ENCODE measurements around the gene RNF157. TPM values are rescaled to one million over a fixed set of nuclear protein-coding genes. Genes with fewer than 3 reads are reported as not detected.

Gene RNF157
- total RNA-seq, 1 experiment from 2014 or later: 0.86 TPM

DNA sequence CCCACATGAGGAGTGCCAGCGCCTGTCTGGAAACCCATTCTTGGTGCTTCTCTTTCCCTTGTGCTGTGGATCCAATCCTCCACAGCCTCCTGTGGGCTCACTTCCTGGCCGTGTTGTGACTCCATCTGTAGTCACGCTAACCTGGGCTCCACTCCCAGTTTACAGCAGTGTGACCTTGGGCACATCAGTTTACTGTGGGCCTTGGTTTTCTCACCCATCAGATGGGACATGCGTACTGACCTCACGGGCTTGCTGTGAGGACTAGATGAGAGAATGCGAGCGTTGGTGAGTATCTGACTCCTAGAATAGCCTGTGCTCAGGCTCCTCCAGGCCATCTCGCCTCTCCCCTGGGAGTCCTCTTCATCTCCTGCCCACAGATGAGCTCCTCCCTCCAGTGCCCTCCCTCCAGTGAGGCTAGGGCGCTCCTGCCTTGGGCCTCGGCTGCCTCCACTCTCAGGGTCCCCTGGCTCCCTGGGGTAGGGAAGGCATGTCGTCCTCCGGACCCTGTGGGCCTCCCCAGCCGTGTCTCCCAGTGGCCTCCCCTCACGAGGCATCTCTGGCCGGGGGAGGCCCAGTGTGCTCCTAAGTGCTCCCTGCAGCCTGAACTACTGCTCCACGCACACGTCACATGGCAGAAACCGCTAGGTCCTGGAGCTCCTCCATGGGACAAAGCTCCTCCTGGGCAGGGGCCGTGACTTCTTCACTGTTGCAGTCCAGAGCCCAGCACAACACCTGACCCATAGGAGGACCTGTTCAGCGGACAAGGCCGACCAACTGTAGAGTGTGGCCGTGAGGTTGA, 94.0 kb downstream of the RNF157 start:
- no peak for DNase-seq (ENCODE audit: low read depth, low spot score)
- no peak overlapping the region for H3K4me3 ChIP-seq (replicated peaks in 1 of 2; ENCODE audit: low read depth in 1 of 2, low read length in 2 of 2)
- RAD21 ChIA-PET (ENCODE audit: low non-redundant PET in 1 of 2, low total read pairs in 2 of 2, uncharacterized antibody in 2 of 2, unreplicated experiment in 2 of 2): no interaction called here
- TF ChIP-seq JUND (IDR thresholded peaks at IDR 0.05) (no peak), ZFX (IDR thresholded peaks at IDR 0.05) (no peak), EZH2phosphoT487 (IDR thresholded peaks at IDR 0.05; ENCODE audit: borderline replicate concordance) (no peak), FOSL1 (IDR thresholded peaks at IDR 0.05; ENCODE audit: low read depth) (no peak), POLR2A (IDR thresholded peaks at IDR 0.05; ENCODE audit: borderline replicate concordance, extremely low read depth, insufficient read depth, insufficient read length) (no peak), SP1 (IDR thresholded peaks at IDR 0.05; ENCODE audit: low read depth) (no peak), SRF (IDR thresholded peaks at IDR 0.05; ENCODE audit: low read depth) (no peak), RAD21 (IDR thresholded peaks at IDR 0.05; ENCODE audit: low read depth) (no peak), EGR1 (IDR thresholded peaks at IDR 0.05; ENCODE audit: low read depth) (no peak), YY1 (IDR thresholded peaks at IDR 0.05; ENCODE audit: extremely low read depth, insufficient replicate concordance, low read depth, low read length) (no peak)
- TF ChIP-seq, protein P1, sequence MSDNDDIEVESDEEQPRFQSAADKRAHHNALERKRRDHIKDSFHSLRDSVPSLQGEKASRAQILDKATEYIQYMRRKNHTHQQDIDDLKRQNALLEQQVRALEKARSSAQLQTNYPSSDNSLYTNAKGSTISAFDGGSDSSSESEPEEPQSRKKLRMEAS (IDR thresholded peaks at IDR 0.05): no peak
- TF ChIP-seq, protein P2, sequence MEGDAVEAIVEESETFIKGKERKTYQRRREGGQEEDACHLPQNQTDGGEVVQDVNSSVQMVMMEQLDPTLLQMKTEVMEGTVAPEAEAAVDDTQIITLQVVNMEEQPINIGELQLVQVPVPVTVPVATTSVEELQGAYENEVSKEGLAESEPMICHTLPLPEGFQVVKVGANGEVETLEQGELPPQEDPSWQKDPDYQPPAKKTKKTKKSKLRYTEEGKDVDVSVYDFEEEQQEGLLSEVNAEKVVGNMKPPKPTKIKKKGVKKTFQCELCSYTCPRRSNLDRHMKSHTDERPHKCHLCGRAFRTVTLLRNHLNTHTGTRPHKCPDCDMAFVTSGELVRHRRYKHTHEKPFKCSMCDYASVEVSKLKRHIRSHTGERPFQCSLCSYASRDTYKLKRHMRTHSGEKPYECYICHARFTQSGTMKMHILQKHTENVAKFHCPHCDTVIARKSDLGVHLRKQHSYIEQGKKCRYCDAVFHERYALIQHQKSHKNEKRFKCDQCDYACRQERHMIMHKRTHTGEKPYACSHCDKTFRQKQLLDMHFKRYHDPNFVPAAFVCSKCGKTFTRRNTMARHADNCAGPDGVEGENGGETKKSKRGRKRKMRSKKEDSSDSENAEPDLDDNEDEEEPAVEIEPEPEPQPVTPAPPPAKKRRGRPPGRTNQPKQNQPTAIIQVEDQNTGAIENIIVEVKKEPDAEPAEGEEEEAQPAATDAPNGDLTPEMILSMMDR (IDR thresholded peaks at IDR 0.05 in 2 of 3, conservative IDR thresholded peaks at IDR 0.05 in 1 of 3; ENCODE audit: borderline replicate concordance in 1 of 3, insufficient read depth in 1 of 3, low read depth in 2 of 3, low read length in 2 of 3): no peak
- no peaks in the 10 kb centered on the region for H3K27me3 ChIP-seq (ENCODE audit: insufficient read depth, low read length)
- H2AFZ ChIP-seq (ENCODE audit: low read depth, low read length, poor library complexity, severe bottlenecking): no peak overlapping the region
- no peak overlapping the region for H3K9ac ChIP-seq (ENCODE audit: low read length)
- no peaks in the 10 kb centered on the region for H3K9me3 ChIP-seq (ENCODE audit: control insufficient read depth in 1 of 2, insufficient read depth in 1 of 2, low read depth in 1 of 2, low read length in 2 of 2)
- no peaks in the 10 kb centered on the region for H3K36me3 ChIP-seq (ENCODE audit: control insufficient read depth in 1 of 2, insufficient read depth in 2 of 2, low read length in 2 of 2)
- no peak overlapping the region for H3K4me2 ChIP-seq (ENCODE audit: low read length)
- no peaks in the 10 kb centered on the region for H3K9me2 ChIP-seq (ENCODE audit: insufficient read depth)
- no peak overlapping the region for H3K27ac ChIP-seq (ENCODE audit: low read depth, low read length)
- BruUV-seq (replicated peaks): no TSS peak
- H3K4me1 ChIP-seq (ENCODE audit: control insufficient read depth in 1 of 2, insufficient read depth in 2 of 2, low read length in 2 of 2): peaks cover 12 to 22% of the 10 kb centered on the region in 2 experiments; a peak in 3 of 4 replicates
- CTCF ChIA-PET: interaction anchor here (1.7 kb wide), 1 partner anchor 39 kb away, joined by 4 read pairs; no protein-coding TSS in a partner anchor
- no peak for ATAC-seq
- no peaks in the 10 kb centered on the region for H4K20me1 ChIP-seq (ENCODE audit: insufficient read depth)
- POLR2A ChIA-PET: no interaction called here
- H3K79me2 ChIP-seq (ENCODE audit: insufficient read depth, low read length): no peaks in the 10 kb centered on the region
- intact Hi-C loops (cut with micrococcal nuclease): no loop called here

Data from HCT116 (cell line).